HG03097 (cell line): Measurements from ENCODE around the gene TIAM1.

Source experiments
- ATAC-seq: cut with Tn5 transposase; IDR thresholded peaks from one replicate; pipeline ENCODE4 v1.9.1; 2021; ENCODE audit not compliant: unreplicated experiment, low FRiP score

Gene TIAM1

GRCh38 chr21:31290765-31291164, 53.3 kb downstream of the TIAM1 start:
- no peak for ATAC-seq

GRCh38 chr21:31289702-31290101, 54.4 kb downstream of the TIAM1 start:
- no peak for ATAC-seq

DNA sequence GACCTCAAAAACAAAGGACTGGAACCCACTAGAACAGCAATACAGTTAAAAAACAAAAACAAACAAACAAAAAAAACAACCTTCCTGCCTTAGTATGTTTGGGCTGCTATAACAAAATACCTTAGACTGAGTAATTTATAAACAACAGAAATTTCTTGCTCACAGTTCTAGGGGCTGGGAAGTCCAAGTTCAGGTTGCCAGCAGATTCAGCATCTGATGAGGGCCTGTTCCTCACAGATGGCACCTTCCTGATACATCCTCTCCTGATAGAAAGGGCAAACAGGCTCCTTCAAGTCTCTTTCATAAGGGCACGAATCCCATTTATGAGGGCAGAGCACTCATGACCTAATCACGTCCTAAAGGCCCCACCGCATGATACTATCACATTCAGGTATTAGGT, 55.9 kb downstream of the TIAM1 start:
- no peak for ATAC-seq

DNA sequence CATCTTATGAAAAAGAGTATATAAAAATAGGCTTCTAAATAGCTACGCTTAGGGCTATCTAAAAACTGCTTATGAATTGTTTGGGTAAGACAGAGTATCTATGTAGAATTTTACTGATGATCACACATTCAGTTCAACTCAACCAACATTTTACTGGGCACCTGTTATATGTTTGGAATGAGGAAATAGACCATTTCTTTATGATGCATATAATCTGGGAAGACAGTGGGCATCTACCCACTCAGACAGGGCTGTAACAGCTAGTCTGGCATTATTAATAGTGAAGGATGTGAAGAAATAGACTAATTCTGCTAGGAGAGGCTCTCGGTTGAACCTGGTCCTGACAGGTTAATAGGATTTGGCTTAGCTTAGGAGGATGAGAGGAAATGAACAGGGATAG, 56.9 kb downstream of the TIAM1 start:
- ATAC-seq: no peak

GRCh38 chr21:31286621-31287020, 57.4 kb downstream of the TIAM1 start:
- ATAC-seq: no peak

- no peak for ATAC-seq
Measured at GRCh38 chr21:31284797-31285397, 59.2 kb downstream of the TIAM1 start.

GRCh38 chr21:31283025-31283424, 61.0 kb downstream of the TIAM1 start:
- no peak for ATAC-seq

DNA sequence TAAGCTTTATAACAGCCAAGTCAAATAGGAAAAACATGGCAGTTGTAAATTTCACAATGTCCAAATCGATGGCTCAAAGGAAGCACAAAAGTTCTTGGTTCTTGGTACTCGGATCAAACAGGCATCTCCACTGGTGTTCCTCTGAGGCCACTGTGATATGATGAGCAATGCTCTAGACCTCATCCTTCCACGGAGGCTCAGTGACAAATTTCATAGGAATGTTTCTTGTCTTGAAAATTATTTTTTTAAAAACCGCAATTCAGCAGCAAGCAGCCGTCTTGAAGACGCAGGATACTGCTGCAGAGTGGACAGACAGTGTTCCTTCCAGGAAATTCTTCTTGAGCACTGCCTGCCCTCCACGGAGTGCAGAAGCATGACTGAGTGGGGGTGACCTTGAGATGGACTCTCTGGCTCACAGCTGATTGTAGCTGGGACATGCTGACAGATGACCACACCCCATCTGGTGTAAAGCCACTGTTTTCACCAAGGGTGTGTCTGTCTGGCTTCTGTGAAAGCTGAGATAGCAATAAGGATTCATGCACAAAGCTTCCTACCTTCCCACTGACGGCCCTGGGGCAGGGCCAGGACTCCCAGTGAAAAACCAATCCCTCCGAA, 61.9 kb downstream of the TIAM1 start:
- no peak for ATAC-seq

- no peak for ATAC-seq
Measured at GRCh38 chr21:31281561-31281960, 62.5 kb downstream of the TIAM1 start.

DNA sequence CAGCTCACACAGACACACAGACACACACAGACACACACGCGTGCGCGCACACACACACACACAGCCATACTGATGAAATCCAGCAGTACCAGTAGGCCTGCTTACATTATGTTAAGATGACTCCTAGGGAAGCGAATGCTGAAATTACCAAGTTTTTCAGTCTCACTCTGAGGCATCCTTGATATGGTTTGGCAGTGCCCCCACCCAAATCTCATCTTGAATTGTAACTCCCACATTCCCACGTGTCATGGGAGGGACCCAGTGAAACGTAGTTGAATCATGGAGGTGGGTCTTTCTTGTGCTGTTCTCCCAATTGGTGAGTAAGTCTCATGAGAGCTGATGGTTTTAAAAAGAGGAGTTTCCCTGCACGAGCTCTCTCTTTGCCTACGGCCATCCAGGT, 64.1 kb downstream of the TIAM1 start:
- no peak for ATAC-seq

DNA sequence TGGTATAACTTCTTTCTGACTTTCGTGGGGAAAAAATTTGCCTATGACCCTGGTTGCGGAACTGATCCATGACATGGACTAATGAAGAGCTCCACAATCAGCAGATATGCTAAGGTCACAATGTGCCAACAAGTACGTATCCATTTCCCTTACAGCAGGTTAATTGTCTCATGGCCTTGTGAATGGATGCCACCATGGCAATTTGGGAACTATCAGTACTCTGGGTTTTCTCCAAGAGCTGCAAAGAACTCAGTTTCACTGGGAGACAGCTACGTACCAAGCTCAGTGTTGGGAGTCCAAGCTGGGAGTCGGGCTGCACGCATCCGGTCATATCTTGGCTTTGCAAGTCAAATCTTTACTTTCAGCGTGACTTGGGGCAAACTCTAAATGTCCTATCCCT, 64.8 kb downstream of the TIAM1 start:
- no peak for ATAC-seq

GRCh38 chr21:31278511-31279130, 65.4 kb downstream of the TIAM1 start:
- no peak for ATAC-seq

DNA sequence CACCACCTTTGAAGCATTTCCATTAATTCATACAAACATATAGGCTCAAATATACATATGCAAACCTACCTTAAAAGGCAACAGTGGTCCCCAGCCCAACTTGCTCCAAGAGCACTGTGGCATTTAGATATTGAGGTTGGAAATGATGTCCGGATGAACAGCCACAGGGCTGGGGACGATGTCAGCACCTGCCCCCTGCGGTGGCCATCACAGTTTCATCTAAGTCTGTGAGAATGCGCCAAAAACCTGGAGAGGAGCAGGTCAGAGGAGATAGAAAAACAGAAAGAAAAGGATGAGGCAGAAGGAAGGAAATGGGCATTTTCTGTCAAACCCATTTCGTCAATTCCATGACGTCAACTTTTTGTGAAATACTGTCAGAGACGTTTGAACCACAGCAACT, 67.4 kb downstream of the TIAM1 start:
- ATAC-seq: no peak

DNA sequence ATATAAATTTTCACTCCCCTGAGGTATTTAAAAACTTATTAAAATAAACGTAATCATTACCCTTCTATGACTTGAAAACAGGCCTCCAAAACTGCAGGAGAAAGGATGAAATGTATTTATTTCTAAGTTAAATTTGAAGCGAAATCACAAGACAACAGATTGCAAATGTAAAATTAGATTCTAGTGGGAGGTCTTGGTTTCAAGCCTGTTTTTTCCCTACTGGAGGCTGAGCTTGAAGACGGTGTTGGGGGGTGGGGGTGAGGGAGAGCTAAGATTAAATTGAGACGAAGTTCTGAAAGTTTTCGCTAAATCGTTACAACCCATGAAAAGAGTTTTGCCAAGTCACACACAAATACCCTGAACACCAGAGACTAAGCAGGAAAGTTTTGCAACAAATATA, 68.2 kb downstream of the TIAM1 start:
- no peak for ATAC-seq

DNA sequence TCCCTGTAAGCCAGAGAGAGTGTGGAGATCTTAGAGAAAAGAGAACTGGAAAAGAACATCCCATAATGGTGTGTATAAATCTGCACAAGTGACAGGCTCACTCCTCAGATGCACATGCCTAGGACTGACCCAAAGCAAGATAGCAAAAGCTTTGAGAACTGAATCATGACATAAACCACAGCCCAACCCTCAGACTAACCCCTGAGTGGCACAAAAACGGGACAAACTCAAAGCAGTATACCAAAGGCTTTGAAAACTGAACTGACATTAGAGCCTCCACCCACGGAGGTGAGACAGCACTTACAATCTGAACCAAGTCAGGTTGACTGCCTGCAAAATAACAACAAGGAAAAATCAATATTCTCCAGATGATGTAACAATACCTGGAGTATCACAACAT, 70.8 kb downstream of the TIAM1 start:
- ATAC-seq: no peak

GRCh38 chr21:31268090-31268489, 76.0 kb downstream of the TIAM1 start:
- no peak for ATAC-seq

GRCh38 chr21:31267644-31268043, 76.4 kb downstream of the TIAM1 start:
- ATAC-seq: no peak

DNA sequence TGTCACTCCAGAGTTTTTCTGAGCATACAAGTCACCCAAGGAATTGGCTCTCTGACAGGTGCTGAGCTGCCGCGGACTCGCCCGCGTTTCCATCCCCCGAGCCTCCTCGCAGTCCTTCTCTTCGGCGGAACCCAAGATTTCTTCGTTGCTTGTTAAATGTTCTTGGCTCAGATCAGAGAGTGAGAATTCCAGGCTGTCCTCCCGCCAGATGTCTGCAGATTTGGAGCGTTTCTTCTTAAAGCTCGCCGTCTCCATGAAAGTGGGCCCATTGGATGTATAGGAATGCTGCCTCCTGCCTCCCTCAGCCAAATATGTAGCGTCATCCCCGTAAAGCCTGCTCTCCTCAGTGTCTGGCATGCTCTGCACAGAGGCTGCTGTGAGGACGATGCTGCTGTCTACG, 77.8 kb downstream of the TIAM1 start:
- ATAC-seq: no peak

GRCh38 chr21:31265366-31266013, 78.6 kb downstream of the TIAM1 start:
- no peak for ATAC-seq

- ATAC-seq: no peak
Measured at GRCh38 chr21:31264574-31264973, 79.5 kb downstream of the TIAM1 start.

GRCh38 chr21:31262728-31263127, 81.3 kb downstream of the TIAM1 start:
- no peak for ATAC-seq

- ATAC-seq: no peak
Measured at GRCh38 chr21:31261759-31262158, 82.3 kb downstream of the TIAM1 start.
